Keratinocyte (primary cell): ENCODE results near the gene ALS2CL. TPM values are rescaled to one million over a fixed set of nuclear protein-coding genes. Genes with fewer than 3 reads are reported as not detected.
A peak's percentile ranks its signal among the peaks of the same experiment; 100 is the strongest.

Experiments
- DNase-seq: peaks from one replicate; pipeline ENCODE4 v3.0.0-alpha.2; 2011; ENCODE audit warnings: low read depth, missing footprints, low spot score
- FAIRE-seq: peaks from 2 replicates; lab custom pipeline; 2011; peaks lifted over from hg19 to GRCh38; lab: Jason Lieb, UNC
- H2AFZ ChIP-seq: 2 replicates; pipeline ENCODE4 v1.6.0; 2012; ENCODE audit warnings: low read length, control low read depth, inconsistent platforms; ENCODE audit not compliant: control insufficient read depth
- H3K27ac ChIP-seq: 2 replicates; pipeline ENCODE4 v1.5.1; 2011; ENCODE audit warnings: low read length; ENCODE audit not compliant: control insufficient read depth, insufficient read depth
- H3K27me3 ChIP-seq: 3 replicates; pipeline ENCODE4 v1.6.0; 2011; ENCODE audit warnings: low read length; ENCODE audit not compliant: control insufficient read depth, insufficient read depth; ENCODE audit errors: extremely low read depth
- H3K36me3 ChIP-seq, 2 experiments: 2 replicates in 1 of 2; 3 replicates in 1 of 2; pipeline ENCODE4 v1.5.1; 2011; ENCODE audit warnings: low read length in 2 of 2, mild to moderate bottlenecking in 1 of 2; ENCODE audit not compliant: control insufficient read depth in 2 of 2, insufficient read depth in 2 of 2; ENCODE audit errors: extremely low read depth in 1 of 2
- H3K4me1 ChIP-seq: 3 replicates; pipeline ENCODE4 v1.5.1; 2011; ENCODE audit warnings: low read length; ENCODE audit not compliant: control insufficient read depth, insufficient read depth; ENCODE audit errors: extremely low read depth
- H3K4me2 ChIP-seq: 3 replicates; pipeline ENCODE4 v1.6.0; 2011; ENCODE audit warnings: low read depth, low read length; ENCODE audit not compliant: control insufficient read depth, insufficient read depth; ENCODE audit errors: extremely low read depth
- H3K4me3 ChIP-seq, 3 experiments: fragments of 200-600 bp in 1 of 3; sonication (generic) in 1 of 3; 2 replicates in 2 of 3; 3 replicates in 1 of 3; pipeline ENCODE4 v1.5.1; 2011 to 2016; ENCODE audit warnings: low read length in 3 of 3, mild to moderate bottlenecking in 3 of 3, control low read depth in 2 of 3, inconsistent platforms in 1 of 3, low read depth in 1 of 3, mixed read lengths in 1 of 3, mixed run types in 1 of 3, moderate library complexity in 1 of 3; ENCODE audit not compliant: control insufficient read depth in 2 of 3, insufficient read depth in 2 of 3; ENCODE audit errors: extremely low read depth in 1 of 3
- H3K79me2 ChIP-seq: 2 replicates; pipeline ENCODE4 v1.6.0; 2012; ENCODE audit warnings: low read length; ENCODE audit not compliant: control insufficient read depth, insufficient read depth
- H3K9ac ChIP-seq: 3 replicates; pipeline ENCODE4 v1.6.0; 2011; ENCODE audit warnings: low read length; ENCODE audit not compliant: control insufficient read depth, insufficient read depth; ENCODE audit errors: extremely low read depth
- H3K9me1 ChIP-seq: 3 replicates; pipeline ENCODE4 v1.6.0; 2011; ENCODE audit warnings: low read length; ENCODE audit not compliant: control insufficient read depth, insufficient read depth; ENCODE audit errors: extremely low read depth
- H3K9me3 ChIP-seq: 2 replicates; pipeline ENCODE4 v1.5.1; 2012; ENCODE audit warnings: low read depth, low read length; ENCODE audit not compliant: control insufficient read depth
- H4K20me1 ChIP-seq: 3 replicates; pipeline ENCODE4 v1.6.0; 2011; ENCODE audit warnings: low read length; ENCODE audit not compliant: control insufficient read depth, insufficient read depth; ENCODE audit errors: extremely low read depth
- EZH2 ChIP-seq: IDR thresholded peaks from one replicate; pipeline ENCODE4 v1.6.1; 2012; ENCODE audit warnings: inconsistent platforms, mild to moderate bottlenecking, low read length, moderate library complexity
- dilution Hi-C: fragments of 300-500 bp; cut with MboI; formaldehyde crosslinking; loops from one replicate; pipeline ENCODE4 v1.7.0; 2020; ENCODE audit warnings: low sequenced_read_pairs; ENCODE audit not compliant: extremely low pct_ligation_motif_present
- polyA plus RNA-seq, 5 experiments: library from polyadenylated mRNA; depleted of rRNA in 3 of 5; stranded (reverse) in 3 of 5; stranded (forward) in 1 of 5; unstranded in 1 of 5; fragments of >200 nt; gene quantifications; 1 replicate in 1 of 5; 2 replicates in 3 of 5; 3 replicates in 1 of 5; pipeline versions ENCODE4 v1.2.1 to v1.2.3, GENCODE V29; 2011 to 2012; ENCODE audit warnings: missing spikeins in 2 of 5, low read depth in 1 of 5, low replicate concordance in 1 of 5
- TF ChIP-seq, protein P1 (sequence below), 3 experiments: IDR thresholded peaks in 1 of 3; conservative IDR thresholded peaks in 1 of 3; optimal IDR thresholded peaks in 1 of 3; 2 replicates in 2 of 3; 3 replicates in 1 of 3; pipeline versions ENCODE3 to v1.5.1; 2011; ENCODE audit warnings: low read length in 3 of 3, mild to moderate bottlenecking in 3 of 3, moderate library complexity in 2 of 3, control low read depth in 1 of 3, inconsistent platforms in 1 of 3; ENCODE audit not compliant: insufficient read depth in 2 of 3; ENCODE audit errors: extremely low read depth in 1 of 3

Gene ALS2CL
- polyA plus RNA-seq, 1 donor (not counting 4 experiments of a cell fraction or from before 2014, with no cell fraction given) = 40.9 TPM

DNA sequence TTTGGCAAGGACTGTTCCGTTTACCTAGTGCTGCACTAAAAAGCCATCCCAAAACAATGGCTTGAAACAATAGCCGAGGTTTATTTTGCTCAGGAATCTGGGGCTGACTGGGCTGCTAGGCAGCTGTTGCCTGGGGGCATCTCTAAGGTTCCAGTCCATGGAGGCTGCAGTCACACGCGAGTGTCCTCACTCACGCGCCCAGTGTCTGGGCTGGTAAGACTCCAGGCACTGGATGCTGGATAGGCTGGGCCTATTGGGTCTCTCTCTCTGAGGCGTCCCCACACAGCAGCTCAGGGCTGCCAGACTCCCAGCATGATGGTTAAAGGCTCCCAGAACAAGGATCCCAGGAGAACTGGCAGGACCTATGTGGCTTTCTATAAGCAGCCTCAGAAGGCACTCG, 34.2 kb downstream of the ALS2CL start:
- H3K4me2 ChIP-seq = no peak overlapping the region
- H2AFZ ChIP-seq = no peak overlapping the region
- H3K27me3 ChIP-seq = no peaks in the 10 kb centered on the region
- peaks cover 2% of the 10 kb centered on the region for H3K9me1 ChIP-seq
- no peaks in the 10 kb centered on the region for H3K9me3 ChIP-seq
- no peaks in the 10 kb centered on the region for H3K79me2 ChIP-seq
- H3K36me3 ChIP-seq = no peaks in the 10 kb centered on the region
- no peak for FAIRE-seq
- H3K4me1 ChIP-seq = peaks cover 20% of the 10 kb centered on the region
- dilution Hi-C loops = no loop called here
- no peak for TF ChIP-seq EZH2
- TF ChIP-seq, protein P1, sequence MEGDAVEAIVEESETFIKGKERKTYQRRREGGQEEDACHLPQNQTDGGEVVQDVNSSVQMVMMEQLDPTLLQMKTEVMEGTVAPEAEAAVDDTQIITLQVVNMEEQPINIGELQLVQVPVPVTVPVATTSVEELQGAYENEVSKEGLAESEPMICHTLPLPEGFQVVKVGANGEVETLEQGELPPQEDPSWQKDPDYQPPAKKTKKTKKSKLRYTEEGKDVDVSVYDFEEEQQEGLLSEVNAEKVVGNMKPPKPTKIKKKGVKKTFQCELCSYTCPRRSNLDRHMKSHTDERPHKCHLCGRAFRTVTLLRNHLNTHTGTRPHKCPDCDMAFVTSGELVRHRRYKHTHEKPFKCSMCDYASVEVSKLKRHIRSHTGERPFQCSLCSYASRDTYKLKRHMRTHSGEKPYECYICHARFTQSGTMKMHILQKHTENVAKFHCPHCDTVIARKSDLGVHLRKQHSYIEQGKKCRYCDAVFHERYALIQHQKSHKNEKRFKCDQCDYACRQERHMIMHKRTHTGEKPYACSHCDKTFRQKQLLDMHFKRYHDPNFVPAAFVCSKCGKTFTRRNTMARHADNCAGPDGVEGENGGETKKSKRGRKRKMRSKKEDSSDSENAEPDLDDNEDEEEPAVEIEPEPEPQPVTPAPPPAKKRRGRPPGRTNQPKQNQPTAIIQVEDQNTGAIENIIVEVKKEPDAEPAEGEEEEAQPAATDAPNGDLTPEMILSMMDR (optimal IDR thresholded peaks at IDR 0.05 in 1 of 3, IDR thresholded peaks at IDR 0.05 in 1 of 3, conservative IDR thresholded peaks at IDR 0.05 in 1 of 3; ENCODE audit: extremely low read depth in 1 of 3, insufficient read depth in 2 of 3, low read length in 3 of 3) = no peak
- H3K9ac ChIP-seq = no peak overlapping the region
- H3K27ac ChIP-seq = no peak overlapping the region
- no peaks in the 10 kb centered on the region for H4K20me1 ChIP-seq
- no peak for DNase-seq
- H3K4me3 ChIP-seq = no peak overlapping the region

DNA sequence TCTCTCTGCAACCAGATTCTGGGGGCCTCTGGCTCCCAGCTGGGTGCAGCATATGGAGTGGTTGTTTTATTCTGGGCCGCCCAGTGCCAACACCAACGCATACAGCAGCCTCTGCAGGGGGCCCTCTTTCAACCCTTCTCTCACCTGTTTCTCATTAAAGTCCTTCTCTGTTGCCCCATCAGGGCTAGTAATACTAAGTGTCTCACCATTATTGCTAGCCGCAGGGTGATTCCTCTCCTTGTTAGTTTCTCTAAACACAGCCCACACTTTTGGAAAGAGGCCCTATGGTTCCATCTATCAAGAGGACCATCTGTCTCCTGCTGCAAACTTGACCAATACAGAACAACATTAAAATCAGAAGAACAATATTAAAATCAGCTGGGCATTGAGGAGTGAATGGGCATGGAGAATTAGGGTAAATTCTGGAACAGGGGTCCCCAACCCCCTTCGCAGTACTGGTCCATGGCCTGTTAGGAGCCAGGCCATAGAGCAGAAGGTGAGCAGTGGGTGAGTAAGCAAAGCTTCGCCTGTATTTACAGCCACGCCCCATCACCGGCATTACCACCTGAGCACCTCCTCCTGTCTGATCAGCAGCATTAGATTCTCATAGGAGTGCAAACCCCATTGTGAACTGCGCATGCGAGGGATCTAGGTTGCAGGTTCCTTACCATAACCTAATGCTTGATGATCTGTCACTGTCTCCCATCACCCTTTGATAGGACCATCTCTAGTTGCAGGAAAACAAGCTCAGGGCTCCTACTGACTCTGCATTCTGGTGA, 36.5 kb downstream of the ALS2CL start:
- H3K4me2 ChIP-seq = no peak overlapping the region
- peaks cover 20% of the 10 kb centered on the region for H3K4me1 ChIP-seq
- no peaks in the 10 kb centered on the region for H3K36me3 ChIP-seq
- FAIRE-seq = peak; percentile 67
- peaks cover 2% of the 10 kb centered on the region for H3K9me1 ChIP-seq
- H3K9ac ChIP-seq = no peak overlapping the region
- dilution Hi-C loops = no loop called here
- no peaks in the 10 kb centered on the region for H3K79me2 ChIP-seq
- DNase-seq = no peak
- H3K4me3 ChIP-seq = no peak overlapping the region
- TF ChIP-seq EZH2 = no peak
- TF ChIP-seq, protein P1 (optimal IDR thresholded peaks at IDR 0.05 in 1 of 3, IDR thresholded peaks at IDR 0.05 in 1 of 3, conservative IDR thresholded peaks at IDR 0.05 in 1 of 3; ENCODE audit: extremely low read depth in 1 of 3, insufficient read depth in 2 of 3, low read length in 3 of 3) = peak in 1 of 3 experiments; percentile 17
- H2AFZ ChIP-seq = no peak overlapping the region
- H3K27ac ChIP-seq = no peak overlapping the region
- no peaks in the 10 kb centered on the region for H4K20me1 ChIP-seq
- H3K27me3 ChIP-seq = no peaks in the 10 kb centered on the region
- no peaks in the 10 kb centered on the region for H3K9me3 ChIP-seq
